MCF 10A (cell line): Measurements from ENCODE around the gene GPR35. TPM values are rescaled to one million over a fixed set of nuclear protein-coding genes. Genes with fewer than 3 reads are reported as not detected.
A peak's percentile ranks its signal among the peaks of the same experiment; 100 is the strongest.

Source experiments
- BruUV-seq: library from RNA; stranded (reverse); fragments of 400-500 nt; replicated peaks from 2 replicates; lab custom pipeline; 2021; lab: Mats Ljungman, UMichigan
- CTCF ChIA-PET: fragments of 300-600 bp; sonication (Branson Sonifier 250); formaldehyde crosslinking; extraction: SDS; loops from one replicate; lab custom pipeline; 2021; ENCODE audit warnings: antibody characterized with exemption, inconsistent platforms; lab: Yijun Ruan, JAX
- POLR2A ChIA-PET: fragments of 300-600, 350-650 bp; sonication (Branson Sonifier 250); formaldehyde crosslinking; extraction: SDS; loops from one replicate; lab custom pipeline; 2020; ENCODE audit warnings: antibody characterized with exemption, inconsistent platforms; lab: Yijun Ruan, JAX
- DNase-seq: peaks from one replicate; pipeline ENCODE4 v3.0.0-alpha.2; 2018; ENCODE audit not compliant: unreplicated experiment
- H3K27ac Mint-ChIP-seq: one replicate; pipeline ENCODE4 v1.8.0; 2022; ENCODE audit warnings: mild to moderate bottlenecking, low read depth, mixed read lengths; ENCODE audit not compliant: unreplicated experiment
- H3K27me3 Mint-ChIP-seq: one replicate; pipeline ENCODE4 v1.8.0; 2022; ENCODE audit warnings: mixed read lengths; ENCODE audit not compliant: insufficient read depth, unreplicated experiment
- H3K36me3 Mint-ChIP-seq: one replicate; pipeline ENCODE4 v1.8.0; 2022; ENCODE audit warnings: mild to moderate bottlenecking, moderate library complexity, mixed read lengths; ENCODE audit not compliant: insufficient read depth, unreplicated experiment
- H3K4me1 Mint-ChIP-seq: one replicate; pipeline ENCODE4 v1.8.0; 2022; ENCODE audit warnings: mixed read lengths; ENCODE audit not compliant: insufficient read depth, unreplicated experiment
- H3K4me3 Mint-ChIP-seq: one replicate; pipeline ENCODE4 v1.8.0; 2022; ENCODE audit warnings: mild to moderate bottlenecking, moderate library complexity, mixed read lengths; ENCODE audit not compliant: unreplicated experiment
- H3K9me3 Mint-ChIP-seq: one replicate; pipeline ENCODE4 v1.8.0; 2022; ENCODE audit warnings: mixed read lengths; ENCODE audit not compliant: unreplicated experiment
- intact Hi-C: fragments of 100-400 bp; cut with micrococcal nuclease; formaldehyde crosslinking; loops from 2 replicates; pipeline ENCODE4 v1.14.1; 2022
- total RNA-seq: library from RNA; stranded (reverse); gene quantifications from 2 replicates; pipeline ENCODE4 v1.2.3, GENCODE V29; 2022
- TF ChIP-seq, protein P1 (sequence below): fragments of 200-600 bp; IDR thresholded peaks from one replicate; pipeline ENCODE4 v1.8.0; 2022; ENCODE audit warnings: antibody characterized with exemption, mild to moderate bottlenecking; ENCODE audit not compliant: unreplicated experiment

GPR35 gene
- total RNA-seq, 1 experiment from 2014 or later, result 0.42 TPM

DNA sequence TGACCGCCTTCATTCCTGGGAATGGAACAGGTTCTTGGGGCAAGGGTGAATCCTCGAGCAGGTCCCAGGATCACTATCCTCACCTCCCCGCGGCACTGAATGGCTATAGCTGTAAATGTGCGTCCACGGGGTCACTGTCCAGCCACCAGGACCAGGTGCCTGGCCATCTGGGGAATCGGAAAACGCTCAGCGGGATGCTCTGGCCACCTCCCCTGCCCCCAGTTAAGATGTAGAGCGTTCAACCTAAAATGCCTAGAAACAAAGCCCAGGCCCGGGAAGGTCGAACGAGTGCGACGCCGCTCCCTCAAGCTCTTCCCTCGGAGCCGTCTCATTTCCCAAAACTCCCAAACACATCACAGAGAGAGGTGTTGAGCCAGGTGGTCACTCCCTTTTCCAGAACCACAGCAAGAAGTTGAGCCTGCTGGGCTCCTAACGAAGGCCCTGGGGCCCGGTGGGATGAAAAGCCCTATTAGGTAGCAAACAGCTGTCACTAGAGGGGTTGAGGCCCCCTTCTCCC, 39.5 kb upstream of the GPR35 start:
- intact Hi-C loops, result loop anchor here (2.0 kb wide), 1 partner anchor 19 kb away; no protein-coding TSS in a partner anchor
- Mint-ChIP-seq H3K9me3 (no peaks in the 10 kb centered on the region), H3K4me1 (peaks cover 38% of the 10 kb centered on the region)

DNA sequence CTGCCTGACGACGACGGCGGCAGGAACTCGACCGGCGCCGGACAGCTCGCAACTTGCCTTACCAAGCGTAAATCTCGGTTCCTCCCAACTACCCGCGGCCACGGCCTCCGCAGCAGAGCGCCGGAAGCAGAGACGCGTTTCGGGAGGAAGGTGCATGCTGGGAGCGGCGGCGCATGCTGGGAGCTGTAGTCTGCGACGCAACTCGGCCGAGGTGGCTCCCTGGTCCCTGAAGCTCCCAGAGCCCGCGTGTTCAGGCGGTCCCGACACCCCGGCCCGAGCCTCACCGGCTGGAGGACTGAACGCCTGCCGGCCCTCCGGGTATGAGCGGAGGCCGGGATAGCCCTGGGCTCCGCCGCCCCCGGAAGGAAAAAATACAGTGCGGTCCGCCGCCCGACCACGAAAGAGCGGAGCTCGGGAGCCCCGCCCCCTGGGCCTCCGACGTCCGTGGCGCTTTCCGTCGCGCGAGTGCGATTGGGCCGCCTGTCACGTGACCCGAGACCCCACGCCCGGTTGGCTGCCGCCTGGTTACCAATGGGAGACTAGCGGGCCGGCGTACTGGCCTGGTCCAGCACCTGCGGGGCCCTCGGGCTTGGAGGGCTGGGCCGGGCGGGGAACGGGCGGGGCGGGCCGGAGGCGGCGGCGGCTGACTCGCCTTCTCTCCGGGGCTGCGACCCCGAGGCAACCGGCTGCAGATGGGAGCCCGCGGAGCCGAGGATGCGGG, 38.9 kb upstream of the GPR35 start, which contains the start of gene CAPN10:
Gene CAPN10, plus strand, starts transcription at position 537 of the 721 bp plus-strand sequence. Its CDS starts 178 bp downstream, at position 715.
- ChIA-PET CTCF (interaction anchor here (0.6 to 4.3 kb wide), 5 partner anchors 19 to 260 kb away, joined by 3 to 28 read pairs (median 3); no protein-coding TSS in a partner anchor), POLR2A (interaction anchor here (0.6 to 8.0 kb wide), 19 partner anchors 9 to 1308 kb away, joined by 3 to 275 read pairs (median 4); partner anchors contain the start of genes ANKMY1, DTYMK, DUSP28 and HDLBP)
- no peaks in the 10 kb centered on the region for H3K9me3 Mint-ChIP-seq
- peak within 1 kb of the TSS; percentile 87 for H3K4me3 Mint-ChIP-seq
- DNase-seq, result peak; percentile 96
- no TSS peak for BruUV-seq
- peaks cover 6% of the 10 kb centered on the region for H3K36me3 Mint-ChIP-seq
- peak within 1 kb of the TSS; percentile 94 for H3K27ac Mint-ChIP-seq
- intact Hi-C loops, result loop anchor here (2.0 kb wide), 1 partner anchor 20 kb away; no protein-coding TSS in a partner anchor
- peaks cover 35% of the 10 kb centered on the region for H3K4me1 Mint-ChIP-seq
- TF ChIP-seq, protein P1, sequence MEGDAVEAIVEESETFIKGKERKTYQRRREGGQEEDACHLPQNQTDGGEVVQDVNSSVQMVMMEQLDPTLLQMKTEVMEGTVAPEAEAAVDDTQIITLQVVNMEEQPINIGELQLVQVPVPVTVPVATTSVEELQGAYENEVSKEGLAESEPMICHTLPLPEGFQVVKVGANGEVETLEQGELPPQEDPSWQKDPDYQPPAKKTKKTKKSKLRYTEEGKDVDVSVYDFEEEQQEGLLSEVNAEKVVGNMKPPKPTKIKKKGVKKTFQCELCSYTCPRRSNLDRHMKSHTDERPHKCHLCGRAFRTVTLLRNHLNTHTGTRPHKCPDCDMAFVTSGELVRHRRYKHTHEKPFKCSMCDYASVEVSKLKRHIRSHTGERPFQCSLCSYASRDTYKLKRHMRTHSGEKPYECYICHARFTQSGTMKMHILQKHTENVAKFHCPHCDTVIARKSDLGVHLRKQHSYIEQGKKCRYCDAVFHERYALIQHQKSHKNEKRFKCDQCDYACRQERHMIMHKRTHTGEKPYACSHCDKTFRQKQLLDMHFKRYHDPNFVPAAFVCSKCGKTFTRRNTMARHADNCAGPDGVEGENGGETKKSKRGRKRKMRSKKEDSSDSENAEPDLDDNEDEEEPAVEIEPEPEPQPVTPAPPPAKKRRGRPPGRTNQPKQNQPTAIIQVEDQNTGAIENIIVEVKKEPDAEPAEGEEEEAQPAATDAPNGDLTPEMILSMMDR, result no peak
- no peaks in the 10 kb centered on the region for H3K27me3 Mint-ChIP-seq

More for the DNA sequence above, 39.5 kb upstream of the GPR35 start:
- TSS peak; percentile 70 for BruUV-seq
- ChIA-PET CTCF (interaction anchor here (0.6 to 4.3 kb wide), 6 partner anchors 20 to 457 kb away, joined by 3 to 28 read pairs (median 4); no protein-coding TSS in a partner anchor), POLR2A (interaction anchor here (0.6 to 8.0 kb wide), 14 partner anchors 8 to 1308 kb away, joined by 3 to 275 read pairs (median 5); partner anchors contain the start of genes ANKMY1, DTYMK, DUSP28 and HDLBP)
- Mint-ChIP-seq H3K27me3 (no peaks in the 10 kb centered on the region), H3K4me3 (peak overlapping the region; percentile 87), H3K36me3 (peaks cover 5% of the 10 kb centered on the region), H3K27ac (peak overlapping the region; percentile 94)
- DNase-seq, result no peak
- TF ChIP-seq, protein P1, result no peak

DNA sequence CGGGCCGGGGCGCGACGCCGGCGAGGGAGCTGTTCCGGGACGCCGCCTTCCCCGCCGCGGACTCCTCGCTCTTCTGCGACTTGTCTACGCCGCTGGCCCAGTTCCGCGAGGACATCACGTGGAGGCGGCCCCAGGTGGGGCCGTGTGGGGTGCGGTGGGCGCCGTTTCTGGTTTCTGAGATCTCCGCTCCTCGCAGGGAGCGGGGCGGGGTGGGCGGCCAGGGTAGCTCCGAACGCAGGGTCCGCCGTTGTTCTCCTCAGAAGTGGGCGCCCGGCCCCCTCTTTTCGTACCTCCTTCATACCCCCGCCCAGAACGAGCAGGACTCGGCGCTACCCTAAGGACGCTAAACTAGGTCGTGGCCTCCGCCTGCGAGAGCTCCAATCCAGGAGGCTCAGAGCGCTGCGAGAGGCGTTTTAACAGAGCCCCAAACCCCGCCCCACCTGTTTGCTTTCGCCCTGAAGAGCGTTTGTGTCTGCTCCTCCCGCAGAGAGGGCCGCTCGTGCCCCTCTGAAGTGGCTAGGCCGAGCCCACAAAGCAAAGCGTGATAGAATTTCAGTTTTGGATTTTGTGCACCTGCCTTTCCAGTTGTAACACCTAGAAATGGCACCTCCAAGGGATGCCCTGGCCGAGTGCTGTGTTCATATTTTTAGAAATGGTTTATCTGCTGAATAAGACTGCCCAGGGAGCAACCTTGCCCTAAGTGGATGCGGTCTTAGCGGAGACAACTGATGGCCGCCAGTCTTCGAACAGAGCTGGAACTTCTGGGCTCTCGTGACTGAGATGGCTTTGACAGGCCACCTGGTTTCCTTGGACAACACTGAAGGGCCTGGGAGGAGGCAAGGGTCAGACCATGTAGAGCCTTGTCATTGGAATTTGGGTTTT, 38.1 kb upstream of the GPR35 start:
- BruUV-seq, result TSS peak; percentile 42
- DNase-seq, result peak; percentile 39
- ChIA-PET POLR2A (interaction anchor here (0.6 to 8.0 kb wide), 15 partner anchors 9 to 1099 kb away, joined by 3 to 275 read pairs (median 5); partner anchors contain the start of genes ANKMY1, DTYMK, DUSP28 and HDLBP), CTCF (interaction anchor here (0.7 to 4.3 kb wide), 7 partner anchors 11 to 73 kb away, joined by 3 to 28 read pairs (median 3); no protein-coding TSS in a partner anchor)
- intact Hi-C loops, result loop anchor here (2.0 kb wide), 1 partner anchor 20 kb away; no protein-coding TSS in a partner anchor
- H3K36me3 Mint-ChIP-seq, result peaks cover 11% of the 10 kb centered on the region
- peak overlapping the region; percentile 49 for H3K27ac Mint-ChIP-seq
- peaks cover 28% of the 10 kb centered on the region for H3K4me1 Mint-ChIP-seq
- TF ChIP-seq, protein P1, result no peak
- H3K4me3 Mint-ChIP-seq, result peak overlapping the region; percentile 87
- no peaks in the 10 kb centered on the region for H3K9me3 Mint-ChIP-seq
- no peaks in the 10 kb centered on the region for H3K27me3 Mint-ChIP-seq
